HG03175 (cell line): ENCODE data around the gene SLC29A3.
"Not testable (repeated sequence)": the region's sequence is repeated elsewhere in the genome, so short reads cannot be mapped to it uniquely, and the experiment has no call there.

Experiments used
- ATAC-seq: cut with Tn5 transposase; IDR thresholded peaks from one replicate; pipeline ENCODE4 v1.9.1; 2021; ENCODE audit warnings: mild to moderate bottlenecking, moderate library complexity; ENCODE audit not compliant: unreplicated experiment

Gene SLC29A3

GRCh38 chr10:71344154-71344925 lies 25.3 kb downstream of the SLC29A3 start:
- no peak for ATAC-seq

GRCh38 chr10:71344993-71345480 lies 26.0 kb downstream of the SLC29A3 start:
- no peak for ATAC-seq

DNA sequence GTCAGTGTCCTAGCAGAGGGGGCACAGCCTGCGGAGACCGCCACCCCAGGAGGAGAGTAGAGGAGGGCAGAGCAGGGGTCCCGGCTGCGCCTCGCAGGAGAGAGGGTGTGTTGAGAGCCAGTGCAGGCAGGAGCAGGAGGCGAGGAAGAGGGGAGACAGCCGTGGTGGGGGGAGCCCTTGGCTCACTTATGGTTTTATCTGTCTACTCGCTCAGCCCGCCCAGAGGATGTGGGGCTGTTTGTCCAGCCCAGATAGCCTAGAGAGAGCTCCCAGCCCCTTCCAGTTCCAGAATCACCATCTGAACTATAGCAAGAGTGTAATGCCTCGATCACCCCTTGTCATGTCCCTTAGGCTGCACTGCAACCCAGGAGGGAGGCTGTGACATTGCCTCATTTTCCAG lies 26.6 kb downstream of the SLC29A3 start:
- ATAC-seq: no peak

DNA sequence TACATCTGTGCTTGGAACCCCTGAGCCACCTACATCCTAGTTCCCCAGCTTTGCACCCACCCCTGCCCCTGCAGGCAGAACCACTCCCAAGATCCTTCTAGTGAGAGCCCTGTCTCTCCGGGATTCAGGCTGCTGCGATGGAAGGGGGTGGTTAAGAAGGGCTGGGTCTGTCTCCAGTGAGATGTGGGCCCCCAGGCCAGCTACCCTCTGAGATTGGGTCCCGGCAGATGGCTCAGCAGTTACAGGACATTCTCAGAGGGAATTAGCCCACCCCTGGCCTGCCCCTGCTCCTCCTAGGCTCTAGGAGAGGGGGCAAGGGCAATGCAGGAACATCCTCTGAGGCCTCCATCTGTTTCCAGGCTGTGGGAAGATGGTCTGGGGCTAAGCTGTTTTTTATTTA lies 27.7 kb downstream of the SLC29A3 start:
- no peak for ATAC-seq

- no peak for ATAC-seq
Measured at GRCh38 chr10:71347587-71348395, 28.7 kb downstream of the SLC29A3 start.

DNA sequence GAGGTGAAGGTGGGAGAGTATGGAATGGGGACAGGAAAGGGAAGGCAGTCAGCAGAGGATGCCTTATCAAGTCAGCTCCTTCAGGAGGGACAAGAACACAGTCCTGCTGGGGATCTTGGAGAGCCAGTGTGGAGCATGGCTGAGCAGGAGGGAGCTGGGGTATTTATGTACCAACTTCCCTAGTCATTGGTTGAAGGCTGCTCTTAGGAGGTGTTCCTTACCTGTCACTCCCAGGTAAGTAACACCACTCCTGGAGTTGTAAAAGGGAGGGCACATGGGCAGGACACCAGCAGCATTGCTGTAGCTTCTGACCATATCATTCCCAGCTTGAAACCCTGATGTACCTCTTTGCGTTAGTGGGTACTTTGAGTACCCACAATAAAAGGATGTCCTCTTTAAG lies 29.8 kb downstream of the SLC29A3 start:
- no peak for ATAC-seq

DNA sequence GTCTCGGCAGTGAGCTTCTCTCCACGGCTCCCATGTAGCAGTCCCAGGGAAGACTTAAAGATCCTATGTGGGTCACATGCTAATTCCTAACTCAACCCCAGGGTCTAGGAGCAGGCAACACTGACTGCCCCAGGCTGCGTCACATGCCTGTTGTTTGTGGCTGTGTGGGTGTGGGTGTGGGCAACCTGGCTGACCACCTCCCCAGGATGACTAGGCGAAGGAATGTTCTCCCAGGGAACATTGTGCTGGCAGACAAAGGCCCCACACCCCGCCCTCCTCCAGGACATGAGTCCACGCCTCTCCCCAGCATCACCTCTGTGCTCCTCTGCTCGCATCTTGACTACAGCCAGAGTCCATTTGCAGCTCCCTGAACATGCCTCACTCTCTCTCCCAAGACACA lies 30.3 kb downstream of the SLC29A3 start:
- no peak for ATAC-seq

DNA sequence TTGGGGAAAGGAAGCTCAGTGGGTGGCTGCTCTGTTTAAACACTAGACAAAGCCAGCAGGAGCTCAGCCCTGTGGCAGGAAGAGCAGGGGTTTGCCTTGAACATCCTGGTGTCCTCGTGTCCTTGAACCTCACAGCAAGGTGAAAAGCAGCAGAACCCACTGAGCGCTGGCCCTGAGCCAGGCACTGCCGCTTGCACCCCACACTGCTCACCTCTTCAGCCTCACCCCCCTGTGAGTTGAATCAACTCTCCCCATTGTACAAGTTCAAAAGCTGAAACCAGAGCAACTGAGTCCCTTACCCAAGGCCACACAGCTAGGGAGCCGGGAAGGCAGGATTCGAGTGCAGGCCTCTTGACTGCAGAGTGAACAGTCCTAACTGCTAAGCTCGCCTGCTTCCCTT lies 32.0 kb downstream of the SLC29A3 start:
- ATAC-seq: no peak

GRCh38 chr10:71351628-71352319 lies 32.7 kb downstream of the SLC29A3 start:
- no peak for ATAC-seq

GRCh38 chr10:71353639-71354038 lies 34.6 kb downstream of the SLC29A3 start:
- ATAC-seq: no peak

- no peak for ATAC-seq
Measured at GRCh38 chr10:71354776-71355175, 35.7 kb downstream of the SLC29A3 start.

GRCh38 chr10:71355886-71356285 lies 36.8 kb downstream of the SLC29A3 start:
- no peak for ATAC-seq

DNA sequence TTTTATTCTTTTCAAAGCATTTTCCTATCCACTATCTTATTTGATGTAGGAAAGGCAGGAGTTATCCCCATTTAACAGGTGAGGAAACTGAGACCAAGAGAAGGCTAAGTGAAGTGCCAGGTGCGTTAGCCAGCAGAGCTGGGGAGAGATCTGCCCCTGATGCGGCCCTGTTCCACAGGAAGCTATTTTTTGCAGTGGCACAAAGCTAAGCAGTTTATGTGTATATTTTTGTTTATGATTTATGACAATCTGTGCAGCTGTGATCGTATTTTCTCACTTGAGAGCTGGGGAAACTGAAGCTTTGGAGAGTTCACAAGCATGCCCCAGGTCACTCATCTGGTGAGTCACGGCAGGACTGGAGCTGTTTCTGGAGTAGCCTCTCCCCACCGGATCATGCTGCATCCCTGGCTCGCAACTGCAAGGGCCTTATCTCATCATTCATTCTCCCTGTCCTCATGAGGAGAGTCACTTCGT lies 38.8 kb downstream of the SLC29A3 start:
- ATAC-seq: no peak

DNA sequence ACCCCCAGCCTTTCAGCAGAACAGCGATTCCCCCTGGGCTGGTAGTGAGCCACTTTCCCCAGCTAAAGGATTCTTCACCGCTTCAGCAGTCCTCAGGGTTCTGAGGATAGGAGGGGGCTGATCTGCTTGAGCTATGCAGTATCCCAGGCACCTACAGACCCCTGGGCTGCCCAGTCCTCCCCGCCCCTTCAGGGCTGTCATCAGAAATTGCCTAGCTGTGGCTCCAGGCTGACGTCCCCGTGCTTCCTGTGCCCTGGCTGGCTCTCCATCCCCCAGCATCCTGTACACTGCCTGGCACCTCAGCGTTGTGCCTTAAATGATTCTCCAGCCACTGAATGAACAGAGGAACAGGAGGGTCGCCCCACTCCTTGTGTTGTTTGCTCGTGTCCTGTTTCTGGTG lies 39.2 kb downstream of the SLC29A3 start:
- no peak for ATAC-seq

DNA sequence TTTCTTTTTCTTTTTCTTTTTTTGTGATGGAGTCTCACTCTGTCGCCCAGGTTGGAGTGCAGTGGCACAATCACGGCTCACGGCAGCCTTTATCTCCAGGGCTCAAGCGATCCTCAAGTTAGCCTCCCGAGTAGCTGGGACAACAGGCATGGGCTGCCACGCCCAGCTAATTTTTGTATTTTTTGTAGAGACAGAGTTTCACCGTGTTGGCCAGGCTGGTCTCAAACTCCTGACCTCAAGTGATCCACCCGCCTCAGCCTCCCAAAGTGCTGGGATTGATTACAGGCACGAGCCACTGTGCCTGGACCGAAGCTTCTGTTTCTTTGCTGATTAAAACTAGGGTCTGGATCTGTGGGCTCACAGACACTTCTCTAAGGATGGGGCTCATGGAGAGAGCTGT lies 39.8 kb downstream of the SLC29A3 start:
- ATAC-seq: not testable (repeated sequence)

DNA sequence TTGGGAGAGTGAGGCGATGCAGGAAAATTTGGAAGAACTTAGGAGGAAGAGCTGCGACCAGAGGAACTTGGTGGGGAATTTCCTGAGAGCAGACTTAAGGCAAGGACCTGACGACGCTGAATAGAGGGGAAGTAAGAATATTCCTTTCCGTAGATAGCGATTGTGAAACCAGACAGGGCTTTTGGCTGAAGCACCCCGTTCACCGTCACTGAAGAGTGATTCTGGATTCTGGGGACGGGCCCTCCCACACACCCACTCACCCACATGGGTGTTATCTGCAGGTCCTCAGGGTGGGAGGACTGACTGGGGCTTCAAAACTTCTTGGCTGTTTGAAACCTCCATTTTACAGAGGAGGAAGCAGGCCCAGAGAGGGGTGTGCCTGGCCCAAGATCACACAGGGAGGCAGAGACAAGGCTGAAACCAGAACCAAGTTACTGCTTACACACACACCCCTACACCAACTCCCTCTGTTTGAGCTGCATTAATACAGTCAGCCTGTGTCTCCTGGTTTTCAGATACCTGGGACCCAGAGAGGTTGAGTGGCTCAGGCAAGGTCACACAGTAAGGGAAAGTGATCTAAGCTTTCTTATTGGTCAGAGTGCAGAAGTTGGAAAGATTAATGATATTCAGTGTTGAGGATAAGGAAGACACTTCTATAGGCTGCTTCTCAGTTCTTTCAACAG lies 40.4 kb downstream of the SLC29A3 start:
- ATAC-seq: no peak

GRCh38 chr10:71360735-71361134 lies 41.7 kb downstream of the SLC29A3 start:
- ATAC-seq: no peak

GRCh38 chr10:71361581-71361980 lies 42.5 kb downstream of the SLC29A3 start:
- no peak for ATAC-seq

DNA sequence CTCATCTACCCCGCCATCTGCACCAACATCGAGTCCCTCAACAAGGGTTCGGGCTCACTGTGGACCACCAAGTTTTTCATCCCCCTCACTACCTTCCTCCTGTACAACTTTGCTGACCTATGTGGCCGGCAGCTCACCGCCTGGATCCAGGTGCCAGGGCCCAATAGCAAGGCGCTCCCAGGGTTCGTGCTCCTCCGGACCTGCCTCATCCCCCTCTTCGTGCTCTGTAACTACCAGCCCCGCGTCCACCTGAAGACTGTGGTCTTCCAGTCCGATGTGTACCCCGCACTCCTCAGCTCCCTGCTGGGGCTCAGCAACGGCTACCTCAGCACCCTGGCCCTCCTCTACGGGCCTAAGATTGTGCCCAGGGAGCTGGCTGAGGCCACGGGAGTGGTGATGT lies 43.1 kb downstream of the SLC29A3 start:
- ATAC-seq: no peak

DNA sequence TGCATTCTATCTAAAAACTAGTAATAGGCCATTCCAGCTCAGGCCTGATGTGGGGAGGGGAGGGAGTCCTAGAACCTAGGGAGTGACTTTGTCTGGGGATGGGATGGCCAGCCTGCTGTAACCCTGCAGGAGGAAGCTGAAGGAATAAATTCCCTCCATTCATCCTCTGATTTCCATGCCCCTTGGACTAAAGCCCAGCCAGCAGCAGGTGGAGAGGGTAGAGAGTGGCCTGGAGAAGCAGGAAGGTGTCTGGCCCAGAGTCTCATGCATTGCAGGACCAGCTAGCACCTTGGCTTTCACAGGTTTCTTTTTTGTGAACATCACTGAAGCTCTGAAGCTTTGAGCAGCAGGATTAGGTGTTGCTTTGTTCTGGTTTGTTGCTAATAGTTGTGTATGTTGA lies 44.9 kb downstream of the SLC29A3 start:
- ATAC-seq: no peak

GRCh38 chr10:71365366-71365765 lies 46.3 kb downstream of the SLC29A3 start:
- ATAC-seq: no peak
